Endodermal cell (in vitro differentiated cells): ENCODE data around the gene KIF5C. TPM values are rescaled to one million over a fixed set of nuclear protein-coding genes. Genes with fewer than 3 reads are reported as not detected.

Source experiments
- DNase-seq: peaks from one replicate; pipeline ENCODE4 v3.0.0-alpha.2; 2017
- H3K27ac ChIP-seq: 2 replicates; pipeline ENCODE4 v1.5.1; 2013; ENCODE audit warnings: mild to moderate bottlenecking, low read depth, low read length, moderate library complexity
- H3K27me3 ChIP-seq: 2 replicates; pipeline ENCODE4 v1.6.1; 2013; ENCODE audit warnings: mild to moderate bottlenecking, low read length, moderate library complexity; ENCODE audit not compliant: insufficient read depth, control insufficient read depth, poor library complexity, severe bottlenecking
- H3K36me3 ChIP-seq: 2 replicates; pipeline ENCODE4 v1.7.0; 2013; ENCODE audit warnings: mild to moderate bottlenecking, low read length, moderate library complexity; ENCODE audit not compliant: control insufficient read depth, insufficient read depth
- H3K4me1 ChIP-seq: one replicate; pipeline ENCODE4 v1.7.0; 2013; ENCODE audit warnings: low read length; ENCODE audit not compliant: control insufficient read depth, insufficient read depth
- H3K4me3 ChIP-seq: 2 replicates; pipeline ENCODE4 v1.5.1; 2013; ENCODE audit warnings: mild to moderate bottlenecking, low read length, moderate library complexity
- H3K9ac ChIP-seq: 2 replicates; pipeline ENCODE4 v1.6.1; 2013; ENCODE audit warnings: mild to moderate bottlenecking, low read length, moderate library complexity; ENCODE audit not compliant: poor library complexity, severe bottlenecking; ENCODE audit errors: extremely low read depth
- H3K9me3 ChIP-seq: 2 replicates; pipeline ENCODE4 v1.6.1; 2013; ENCODE audit warnings: mild to moderate bottlenecking, low read length, moderate library complexity; ENCODE audit not compliant: control insufficient read depth
- H3K27ac Mint-ChIP-seq: 2 replicates; pipeline ENCODE4 v1.8.0; 2020; ENCODE audit warnings: mixed read lengths
- H3K27me3 Mint-ChIP-seq: 2 replicates; pipeline ENCODE4 v1.8.0; 2021; ENCODE audit warnings: mild to moderate bottlenecking, mixed read lengths; ENCODE audit not compliant: insufficient read depth
- H3K36me3 Mint-ChIP-seq: 2 replicates; pipeline ENCODE4 v1.8.0; 2020; ENCODE audit warnings: low read depth, mixed read lengths
- H3K4me1 Mint-ChIP-seq: 2 replicates; pipeline ENCODE4 v1.8.0; 2020; ENCODE audit warnings: mixed read lengths
- H3K4me3 Mint-ChIP-seq: 2 replicates; pipeline ENCODE4 v1.8.0; 2020; ENCODE audit warnings: mild to moderate bottlenecking, moderate library complexity, mixed read lengths
- H3K9me3 Mint-ChIP-seq: 2 replicates; pipeline ENCODE4 v1.8.0; 2020; ENCODE audit warnings: mild to moderate bottlenecking, mixed read lengths
- CTCF ChIP-seq: fragments of 200-600 bp; sonication (generic); conservative IDR thresholded peaks from 2 replicates; pipeline ENCODE4 v1.5.0; 2021; ENCODE audit warnings: antibody characterized with exemption, mild to moderate bottlenecking
- WGBS, 2 experiments: methylation state at CpG; one replicate each; pipeline versions ENCODE4 v1.1.5 to v1.1.7; 2013; ENCODE audit warnings: missing lambda C conversion rate in 2 of 2, mixed read lengths in 1 of 2; ENCODE audit not compliant: insufficient coverage in 1 of 2, insufficient read length in 1 of 2; 5-methylcytosine and 5-hydroxymethylcytosine counted together
- total RNA-seq, 2 donors: library from RNA; stranded (reverse); fragmentation: NEBNext Ultra II Directional in 1 of 2; extraction: Animal tissue kit (Norgen Biotek cat#: 25700) in 1 of 2; gene quantifications; 2 replicates in 1 of 2; 3 replicates in 1 of 2; pipeline ENCODE4 v1.2.1, GENCODE V29; 2021

The KIF5C gene
- total RNA-seq, 2 donors from 2014 or later, result 39.1 to 41.9 TPM

GRCh38 chr2:149015926-149016563 is 141.0 kb downstream of the KIF5C start:
- 87 to 94% methylated on average over 3 to 4 of the region's 4 CpGs for WGBS, 2 experiments
- no peaks in the 10 kb centered on the region for H3K9me3 Mint-ChIP-seq
- H3K9me3 ChIP-seq, result no peaks in the 10 kb centered on the region
- peaks cover 26% of the 10 kb centered on the region for H3K36me3 Mint-ChIP-seq
- no peak overlapping the region for H3K27ac Mint-ChIP-seq
- no peak overlapping the region for H3K27ac ChIP-seq
- no peaks in the 10 kb centered on the region for H3K27me3 ChIP-seq
- peaks cover 32% of the 10 kb centered on the region for H3K4me1 Mint-ChIP-seq
- H3K4me1 ChIP-seq, result peaks cover 8% of the 10 kb centered on the region
- H3K27me3 Mint-ChIP-seq, result no peaks in the 10 kb centered on the region
- no peak overlapping the region for H3K4me3 Mint-ChIP-seq
- H3K4me3 ChIP-seq, result no peak overlapping the region
- no peak for DNase-seq
- no peak overlapping the region for H3K9ac ChIP-seq
- TF ChIP-seq CTCF, result no peak
- H3K36me3 ChIP-seq, result peaks cover 15% of the 10 kb centered on the region

- Histone ChIP-seq H3K4me1 (peaks cover 8% of the 10 kb centered on the region), H3K9me3 (no peaks in the 10 kb centered on the region), H3K27me3 (no peaks in the 10 kb centered on the region), H3K9ac (no peak overlapping the region), H3K4me3 (no peak overlapping the region), H3K36me3 (peaks cover 7% of the 10 kb centered on the region), H3K27ac (no peak overlapping the region)
- 53 to 68% methylated on average over 4 to 14 of the region's 14 CpGs for WGBS, 2 experiments
- no peak overlapping the region for H3K27ac Mint-ChIP-seq
- H3K4me3 Mint-ChIP-seq, result no peak overlapping the region
- no peaks in the 10 kb centered on the region for H3K9me3 Mint-ChIP-seq
- TF ChIP-seq CTCF, result peak; percentile 95
- DNase-seq, result peak; percentile 94
- H3K4me1 Mint-ChIP-seq, result peaks cover 32% of the 10 kb centered on the region
- no peaks in the 10 kb centered on the region for H3K27me3 Mint-ChIP-seq
- H3K36me3 Mint-ChIP-seq, result peaks cover 19% of the 10 kb centered on the region
These were observed 142.3 kb downstream of the KIF5C start for GRCh38 chr2:149017116-149017985.

- Histone ChIP-seq H3K27me3 (no peaks in the 10 kb centered on the region), H3K27ac (no peak overlapping the region), H3K4me1 (peaks cover 8% of the 10 kb centered on the region), H3K36me3 (peaks cover 5% of the 10 kb centered on the region), H3K4me3 (no peak overlapping the region), H3K9me3 (no peaks in the 10 kb centered on the region), H3K9ac (no peak overlapping the region)
- H3K4me1 Mint-ChIP-seq, result peaks cover 32% of the 10 kb centered on the region
- peak; percentile 7 for DNase-seq
- no peak overlapping the region for H3K4me3 Mint-ChIP-seq
- H3K9me3 Mint-ChIP-seq, result no peaks in the 10 kb centered on the region
- no peak overlapping the region for H3K27ac Mint-ChIP-seq
- H3K27me3 Mint-ChIP-seq, result no peaks in the 10 kb centered on the region
- H3K36me3 Mint-ChIP-seq, result peaks cover 14% of the 10 kb centered on the region
- WGBS, 2 experiments, result 75 to 93% methylated on average over 1 to 3 of the region's 3 CpGs
- no peak for TF ChIP-seq CTCF
These were observed 144.0 kb downstream of the KIF5C start for GRCh38 chr2:149018981-149019380.
